ENCODE results near the gene TNS4. TPM values are rescaled to one million over a fixed set of nuclear protein-coding genes. Genes with fewer than 3 reads are reported as not detected.

Gene TNS4
- total RNA-seq, 1 experiment from 2014 or later: 0.59 TPM

GRCh38 chr17:40515011-40515410, 13.6 kb upstream of the TNS4 start:
- Mint-ChIP-seq H3K9me3 (no peaks in the 10 kb centered on the region), H3K36me3 (ENCODE audit: insufficient read depth in 1 of 3, low read depth in 3 of 3) (no peaks in the 10 kb centered on the region; a peak in 1 of 7 replicates), H3K4me3 (no peak overlapping the region), H3K4me1 (peaks cover 24% of the 10 kb centered on the region in 2 experiments), H3K27ac (no peak overlapping the region), H3K27me3 (ENCODE audit: low read depth) (peaks cover 15% of the 10 kb centered on the region)
- H3K79me2 ChIP-seq (ENCODE audit: insufficient read depth, low read length): no peaks in the 10 kb centered on the region
- no peak overlapping the region for H3K23ac ChIP-seq (ENCODE audit: insufficient read length, low read depth, low read length)
- no CpG with 5 or more reads among the region's 4 CpGs for WGBS (ENCODE audit: extremely low coverage, insufficient read length, low lambda C conversion rate)
- no peak for TF ChIP-seq CTCF (conservative IDR thresholded peaks at IDR 0.05)
- no peak overlapping the region for H2BK5ac ChIP-seq (ENCODE audit: insufficient read length, low read length)
- no peak overlapping the region for H3K9ac ChIP-seq (ENCODE audit: extremely low read depth, insufficient read length, low read length)
- no peak overlapping the region for H2BK120ac ChIP-seq (ENCODE audit: low read depth, low read length, poor library complexity, severe bottlenecking)
- no peak overlapping the region for H2BK15ac ChIP-seq (ENCODE audit: low read depth, low read length)
- H4K5ac ChIP-seq (ENCODE audit: insufficient read length, low read depth, low read length): no peak overlapping the region
- no peak for DNase-seq
- H2AFZ ChIP-seq (ENCODE audit: low read length): no peak overlapping the region
- no peaks in the 10 kb centered on the region for H3K23me2 ChIP-seq (ENCODE audit: insufficient read length, low read depth, low read length, poor library complexity, severe bottlenecking)
- no peak overlapping the region for H2AK5ac ChIP-seq (ENCODE audit: insufficient read length, low read length)
- H3K4ac ChIP-seq (ENCODE audit: low read depth, low read length): no peak overlapping the region
- no peak overlapping the region for H4K8ac ChIP-seq (replicated peaks; ENCODE audit: insufficient read length, low read depth, low read length)
- peaks cover 4% of the 10 kb centered on the region; the same call in 1 of the 2 replicates for H3K4me1 ChIP-seq (ENCODE audit: insufficient read depth, low read length)
- no peak overlapping the region for H2BK20ac ChIP-seq (ENCODE audit: low read depth, low read length, poor library complexity, severe bottlenecking)
- no peak overlapping the region for H3K27ac ChIP-seq (ENCODE audit: insufficient read length, low read depth, low read length)
- H3K79me1 ChIP-seq (ENCODE audit: insufficient read depth, low read depth, low read length, poor library complexity, severe bottlenecking): no peaks in the 10 kb centered on the region
- H3K9me3 ChIP-seq (ENCODE audit: control insufficient read depth, low read depth, low read length): no peaks in the 10 kb centered on the region
- no peak overlapping the region for H3K18ac ChIP-seq (ENCODE audit: insufficient read length, low read depth, low read length)
- H3T11ph ChIP-seq (ENCODE audit: low read length): no peak overlapping the region
- no peak overlapping the region for H3K4me2 ChIP-seq (ENCODE audit: insufficient read depth, insufficient read length, low read length)
- H4K20me1 ChIP-seq (ENCODE audit: control insufficient read depth, insufficient read depth, insufficient read length): no peaks in the 10 kb centered on the region
- no peak overlapping the region for H2BK12ac ChIP-seq (ENCODE audit: insufficient read length, low read depth, low read length)
- no peak overlapping the region for H3K14ac ChIP-seq (ENCODE audit: insufficient read depth, low read length)
- no peak overlapping the region for H4K91ac ChIP-seq (ENCODE audit: insufficient read length, low read depth, low read length)
- H3K27me3 ChIP-seq (ENCODE audit: insufficient read depth, low read length): no peaks in the 10 kb centered on the region
- no peak overlapping the region for H3K56ac ChIP-seq (ENCODE audit: insufficient read length, low read depth, low read length)
